GM19324 (cell line): ENCODE measurements around the gene MATN4.

ENCODE experiments used
- ATAC-seq: cut with Tn5 transposase; IDR thresholded peaks from one replicate; pipeline ENCODE4 v1.9.1; 2021; ENCODE audit warnings: mild to moderate bottlenecking, moderate library complexity; ENCODE audit not compliant: unreplicated experiment, low FRiP score

Gene MATN4

DNA sequence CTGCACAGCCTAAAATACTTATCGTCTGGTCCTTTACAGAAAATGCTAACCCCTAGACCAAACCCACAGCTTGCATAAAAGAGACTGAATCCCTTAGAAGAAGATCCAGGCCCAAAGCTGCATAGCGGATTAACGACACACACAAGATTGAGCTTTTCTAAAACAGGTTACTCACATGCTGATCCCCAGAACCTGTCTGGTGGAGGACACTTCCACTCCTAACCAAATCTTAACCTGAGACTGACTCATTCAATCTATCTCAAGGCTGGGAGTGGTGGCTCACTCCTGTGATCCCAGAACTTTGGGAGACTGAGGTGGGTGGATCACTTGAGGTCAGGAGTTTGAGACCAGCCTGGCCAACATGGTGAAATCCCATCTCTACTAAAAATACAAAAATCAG, 50.9 kb downstream of the MATN4 start:
- no peak for ATAC-seq

- no peak for ATAC-seq
Observed at GRCh38 chr20:45254383-45255262, 53.5 kb downstream of the MATN4 start, which contains the start of gene SLPI. Gene SLPI (minus strand): TSS chr20:45254564. CDS start chr20:45254543, 21 bp downstream.

DNA sequence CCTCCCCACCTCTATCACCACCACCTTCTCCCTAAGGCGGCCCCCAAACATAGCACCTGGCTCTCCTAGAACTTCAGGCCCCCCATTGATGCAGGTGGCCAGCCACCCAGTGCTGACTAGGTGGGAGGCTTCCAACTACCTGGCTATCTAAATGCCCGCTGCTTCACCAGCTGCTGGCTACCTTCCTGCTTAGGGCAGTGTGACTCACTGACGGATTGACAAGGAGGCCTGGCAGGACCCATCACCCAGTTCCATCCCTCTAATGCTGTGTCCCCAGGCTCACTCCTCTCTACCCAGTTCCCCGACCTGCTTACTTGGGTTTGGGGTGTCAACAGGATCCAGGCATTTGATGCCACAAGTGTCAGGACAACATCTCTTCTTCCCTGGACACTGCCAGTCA, 54.8 kb downstream of the MATN4 start:
- no peak for ATAC-seq

GRCh38 chr20:45251884-45252560, 56.1 kb downstream of the MATN4 start:
- no peak for ATAC-seq

GRCh38 chr20:45248609-45249008, 59.5 kb downstream of the MATN4 start:
- ATAC-seq: no peak

- no peak for ATAC-seq
Observed at GRCh38 chr20:45247865-45248264, 60.2 kb downstream of the MATN4 start.

GRCh38 chr20:45246109-45246508, 62.0 kb downstream of the MATN4 start:
- ATAC-seq: no peak
